Epithelial cell of prostate (primary cell): ENCODE results near the gene APLN.

Experiments used
- DNase-seq: peaks from one replicate; pipeline ENCODE4 v3.0.0-alpha.2; 2011; ENCODE audit warnings: low read depth, low spot score
- H3K27ac ChIP-seq: fragments of 450-650 bp; 2 replicates; pipeline ENCODE4 v1.5.1; 2017; ENCODE audit warnings: mild to moderate bottlenecking

The APLN gene

GRCh38 chrX:129612396-129612795 is 42.4 kb downstream of the APLN start:
- no peak overlapping the region for H3K27ac ChIP-seq
- DNase-seq, result no peak

- no peak for DNase-seq
- no peak overlapping the region for H3K27ac ChIP-seq
Observed at GRCh38 chrX:129609395-129609794, 45.4 kb downstream of the APLN start.

GRCh38 chrX:129608496-129608895 is 46.3 kb downstream of the APLN start:
- no peak for DNase-seq
- no peak overlapping the region for H3K27ac ChIP-seq

- H3K27ac ChIP-seq, result no peak overlapping the region
- no peak for DNase-seq
Observed at GRCh38 chrX:129606918-129607317, 47.8 kb downstream of the APLN start.

GRCh38 chrX:129600981-129601424 is 53.8 kb downstream of the APLN start:
- no peak overlapping the region for H3K27ac ChIP-seq
- DNase-seq, result no peak

GRCh38 chrX:129599996-129600395 is 54.8 kb downstream of the APLN start:
- no peak for DNase-seq
- H3K27ac ChIP-seq, result peak overlapping the region; percentile 57

GRCh38 chrX:129599499-129599898 is 55.3 kb downstream of the APLN start:
- H3K27ac ChIP-seq, result peak overlapping the region; percentile 57
- peak; percentile 29 for DNase-seq

- H3K27ac ChIP-seq, result no peak overlapping the region
- no peak for DNase-seq
Observed at GRCh38 chrX:129597905-129598304, 56.9 kb downstream of the APLN start.

GRCh38 chrX:129596077-129596476 is 58.7 kb downstream of the APLN start:
- no peak overlapping the region for H3K27ac ChIP-seq
- no peak for DNase-seq
